MG63 (cell line): ENCODE data around the gene STMN3. TPM values are rescaled to one million over a fixed set of nuclear protein-coding genes. Genes with fewer than 3 reads are reported as not detected.
"Not testable (repeated sequence)": the region's sequence is repeated elsewhere in the genome, so short reads cannot be mapped to it uniquely, and the experiment has no call there.

ENCODE experiments used
- DNase-seq: peaks from one replicate; pipeline ENCODE4 v3.0.0-alpha.2; 2020
- H3K27me3 ChIP-seq: fragments of 250-450 bp; sonication (Bioruptor Pico); 2 replicates; pipeline ENCODE4 v1.5.1; 2020; ENCODE audit warnings: mild to moderate bottlenecking, moderate library complexity
- H3K36me3 ChIP-seq: fragments of 250-450 bp; sonication (Bioruptor Pico); 2 replicates; pipeline ENCODE4 v1.5.1; 2020; ENCODE audit warnings: mild to moderate bottlenecking, moderate library complexity
- H3K4me3 ChIP-seq: fragments of 250-450 bp; sonication (Bioruptor Pico); 2 replicates; pipeline ENCODE4 v1.5.1; 2020; ENCODE audit warnings: mild to moderate bottlenecking, moderate library complexity
- H3K9me3 ChIP-seq: fragments of 250-450 bp; sonication (Bioruptor Pico); 2 replicates; pipeline ENCODE4 v1.5.1; 2020; ENCODE audit warnings: mild to moderate bottlenecking, moderate library complexity
- total RNA-seq: library from RNA; depleted of rRNA; stranded (reverse); fragments of >200 nt; shearing (Covaris generic); gene quantifications from 2 replicates; pipeline ENCODE4 v1.2.3, GENCODE V29; 2014; ENCODE audit warnings: low replicate concordance

STMN3 gene
- total RNA-seq, 1 experiment from 2014 or later, result 98.0 TPM

DNA sequence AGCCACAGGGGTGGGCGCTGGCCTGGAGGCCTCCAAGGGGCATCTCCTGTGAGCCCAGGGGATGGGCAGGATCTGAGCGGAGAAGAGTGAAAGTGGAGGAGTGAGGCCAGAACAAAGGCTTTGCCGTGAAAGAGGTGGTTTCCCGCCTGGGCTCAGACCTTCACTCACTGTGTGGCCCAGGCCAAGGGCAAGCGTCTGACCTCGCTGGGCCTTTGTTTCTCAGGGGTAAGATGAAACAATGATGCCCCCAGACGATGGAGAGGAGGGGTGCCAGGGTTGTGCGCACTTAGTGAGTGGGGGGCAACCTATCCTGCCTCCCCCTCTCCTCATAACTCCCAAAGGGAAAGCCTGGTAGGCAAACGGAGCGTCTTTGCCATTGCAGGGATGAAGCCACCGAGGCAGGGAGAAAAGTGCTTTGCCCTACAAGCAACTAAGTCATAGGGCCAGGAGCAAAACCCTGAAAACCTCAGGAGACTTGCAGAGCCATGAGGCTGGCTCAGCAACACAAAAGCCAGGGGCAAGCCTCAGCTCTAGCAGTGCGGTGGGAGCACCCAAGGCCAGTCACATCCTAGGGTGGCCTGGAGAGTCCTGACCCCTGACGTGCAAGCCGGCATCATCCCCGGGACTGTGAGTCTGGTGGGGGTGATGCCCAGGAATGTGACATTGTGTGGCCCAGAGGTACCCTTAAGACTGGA, 897 bp upstream of the STMN3 start:
- Histone ChIP-seq H3K9me3 (no peaks in the 10 kb centered on the region), H3K36me3 (peaks cover 3% of the 10 kb centered on the region), H3K27me3 (no peaks in the 10 kb centered on the region), H3K4me3 (peak overlapping the region; percentile 67)
- DNase-seq, result no peak

DNA sequence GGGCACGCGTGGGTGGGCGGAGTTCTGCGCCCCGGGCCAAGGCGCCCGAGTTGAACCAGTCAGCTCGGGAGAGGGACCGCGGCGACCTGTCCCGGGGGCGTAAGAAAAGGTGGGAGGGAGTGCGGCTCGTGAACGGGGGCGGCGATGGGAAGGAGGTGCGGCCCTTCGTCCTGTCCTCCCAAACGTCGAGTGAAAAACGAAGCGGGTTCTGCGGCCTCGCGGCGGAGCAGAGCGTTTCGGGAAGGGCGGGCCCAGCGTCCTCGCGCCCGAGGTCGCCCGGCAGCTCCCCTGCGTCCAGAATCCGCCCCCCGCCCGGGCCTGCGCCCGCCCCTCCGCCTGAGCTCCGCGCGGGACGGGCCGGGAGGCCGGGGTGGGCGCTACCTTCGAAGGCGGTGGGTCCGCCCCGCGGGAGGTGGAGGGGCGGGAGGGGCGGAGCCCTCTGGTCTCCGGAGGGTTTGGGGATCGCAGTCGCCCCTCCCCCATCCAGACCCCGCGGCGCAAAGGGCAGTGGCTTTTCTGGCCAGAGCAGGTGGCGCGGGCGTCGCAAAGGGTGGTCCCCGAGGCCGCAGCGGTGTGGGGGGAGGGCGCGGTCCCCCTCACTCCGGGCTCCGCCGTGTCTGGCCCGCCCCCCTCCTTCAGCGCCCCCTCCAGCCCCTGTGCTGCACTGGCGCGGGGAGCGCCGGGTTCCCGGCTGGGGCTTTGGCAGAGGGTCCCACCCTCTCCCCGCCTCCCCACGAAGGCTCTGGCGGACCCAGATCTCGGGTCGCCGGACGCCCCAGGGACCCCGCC, 838 bp downstream of the STMN3 start:
- H3K9me3 ChIP-seq, result no peaks in the 10 kb centered on the region
- DNase-seq, result peak; percentile 74

DNA sequence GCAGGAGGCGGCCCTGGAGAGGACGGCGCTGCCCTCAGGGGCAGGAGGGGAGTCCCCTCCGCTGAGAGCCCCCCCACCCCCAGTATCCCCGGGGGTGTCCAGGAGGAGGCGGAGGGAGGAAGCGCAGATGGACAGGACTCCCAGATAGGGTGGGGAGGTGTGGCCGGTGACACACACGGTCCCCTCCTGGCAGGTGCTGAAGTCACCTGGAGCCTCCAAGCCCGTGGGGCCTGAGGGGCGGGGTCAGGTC, 1.4 kb downstream of the STMN3 start:
- Histone ChIP-seq H3K4me3 (peak overlapping the region; percentile 67), H3K9me3 (no peaks in the 10 kb centered on the region), H3K36me3 (no peaks in the 10 kb centered on the region), H3K27me3 (no peaks in the 10 kb centered on the region)
- no peak for DNase-seq

More for the DNA sequence above, 838 bp downstream of the STMN3 start:
- Histone ChIP-seq H3K36me3 (no peaks in the 10 kb centered on the region), H3K27me3 (no peaks in the 10 kb centered on the region), H3K4me3 (peak overlapping the region; percentile 67)

DNA sequence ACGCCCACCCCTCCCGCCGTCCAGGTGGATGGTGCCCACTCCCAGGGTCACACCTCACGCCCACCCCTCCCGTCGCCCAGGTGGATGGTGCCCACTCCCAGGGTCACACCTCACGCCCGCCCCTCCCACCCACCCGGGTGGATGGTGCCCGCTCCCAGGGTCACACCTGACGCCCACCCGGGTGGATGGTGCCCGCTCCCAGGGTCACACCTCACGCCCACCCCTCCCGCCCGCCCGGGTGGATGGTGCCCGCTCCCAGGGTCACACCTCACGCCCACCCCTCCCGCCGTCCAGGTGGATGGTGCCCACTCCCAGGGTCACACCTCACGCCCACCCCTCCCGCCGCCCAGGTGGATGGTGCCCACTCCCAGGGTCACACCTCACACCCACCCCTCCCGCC, 2.7 kb downstream of the STMN3 start:
- not testable (repeated sequence) for H3K27me3 ChIP-seq, DNase-seq, H3K4me3 ChIP-seq, H3K9me3 ChIP-seq, H3K36me3 ChIP-seq

DNA sequence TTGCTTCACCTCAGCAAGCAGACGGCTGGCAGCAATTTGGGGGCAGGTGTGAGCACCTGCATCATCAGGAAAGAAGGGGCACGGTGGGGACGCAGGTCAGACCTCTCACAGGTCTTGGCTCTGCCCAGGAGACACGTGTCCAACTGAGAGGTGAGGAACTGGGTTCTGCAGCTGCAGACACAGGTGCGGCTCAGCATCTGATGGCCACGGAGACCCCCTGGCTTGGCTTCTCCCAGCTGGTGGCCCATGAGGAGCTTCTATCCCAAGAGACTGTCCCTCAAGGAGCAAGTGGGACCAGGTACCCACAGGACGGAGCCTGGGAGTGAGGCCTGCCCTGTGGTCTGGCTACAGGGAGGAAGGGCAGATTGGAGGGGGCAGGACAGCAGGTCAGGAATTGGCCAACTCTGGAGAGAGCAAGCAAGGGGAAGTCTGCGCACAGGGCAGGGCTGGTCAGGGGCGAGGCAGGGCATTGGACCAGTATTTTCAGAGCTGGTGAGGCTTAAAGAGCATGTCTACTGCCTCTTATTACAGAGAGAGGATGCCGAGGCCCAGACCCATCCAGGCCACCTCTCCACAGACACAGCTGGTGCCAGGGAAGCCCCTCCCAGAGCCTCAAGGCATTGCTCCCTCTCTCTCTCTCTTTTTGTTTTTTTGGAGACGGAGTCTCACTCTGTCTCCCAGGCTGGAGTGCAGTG, 4.2 kb downstream of the STMN3 start:
- H3K4me3 ChIP-seq, result no peak overlapping the region
- DNase-seq, result no peak
- H3K27me3 ChIP-seq, result no peaks in the 10 kb centered on the region
- H3K36me3 ChIP-seq, result no peaks in the 10 kb centered on the region
- H3K9me3 ChIP-seq, result no peaks in the 10 kb centered on the region

DNA sequence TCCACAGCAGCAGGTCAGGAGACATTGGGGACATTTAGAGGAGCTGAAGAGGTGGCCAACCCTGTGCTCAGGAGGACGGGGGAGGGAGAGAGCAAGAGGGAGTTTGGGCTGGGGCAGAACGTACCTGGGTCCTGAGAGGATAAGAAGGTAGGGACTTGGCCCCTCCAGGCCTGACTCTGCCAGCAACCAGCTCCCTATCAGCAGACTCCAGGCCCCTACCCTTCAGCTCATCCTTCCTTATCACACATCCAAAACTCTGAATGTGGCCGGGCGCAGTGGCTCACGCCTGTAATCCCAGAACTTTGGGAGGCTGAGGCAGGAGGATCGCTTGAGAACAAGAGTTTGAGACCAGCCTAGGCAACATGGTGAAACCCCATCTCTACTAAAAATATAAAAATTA, 5.0 kb downstream of the STMN3 start:
- Histone ChIP-seq H3K27me3 (no peaks in the 10 kb centered on the region), H3K4me3 (no peak overlapping the region)
- no peak for DNase-seq

DNA sequence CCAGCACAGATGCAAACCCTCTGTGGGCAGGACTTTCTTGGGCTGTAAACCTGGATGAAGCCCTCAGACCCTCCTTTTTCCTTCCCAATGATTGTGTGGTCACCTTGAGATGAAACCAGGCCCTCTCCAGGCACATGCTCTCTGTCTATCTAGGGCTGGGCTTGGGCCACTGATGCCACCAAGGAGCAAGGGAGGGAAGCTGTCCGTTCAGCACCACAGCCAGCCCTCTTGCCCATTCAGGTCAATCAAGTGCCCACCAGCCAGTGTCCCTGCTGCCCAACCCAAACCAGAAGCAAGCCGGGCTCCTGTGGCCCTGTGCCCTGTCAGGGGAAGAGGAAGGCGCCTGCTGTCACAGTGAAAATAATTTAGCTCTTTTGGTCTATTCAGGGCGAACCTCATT, 8.0 kb downstream of the STMN3 start:
- Histone ChIP-seq H3K9me3 (no peaks in the 10 kb centered on the region), H3K4me3 (no peak overlapping the region), H3K36me3 (peaks cover 3% of the 10 kb centered on the region; the same call in 1 of the 2 replicates), H3K27me3 (no peaks in the 10 kb centered on the region)
- no peak for DNase-seq

More for the DNA sequence above, 5.0 kb downstream of the STMN3 start:
- no peaks in the 10 kb centered on the region for H3K9me3 ChIP-seq
- H3K36me3 ChIP-seq, result no peaks in the 10 kb centered on the region

DNA sequence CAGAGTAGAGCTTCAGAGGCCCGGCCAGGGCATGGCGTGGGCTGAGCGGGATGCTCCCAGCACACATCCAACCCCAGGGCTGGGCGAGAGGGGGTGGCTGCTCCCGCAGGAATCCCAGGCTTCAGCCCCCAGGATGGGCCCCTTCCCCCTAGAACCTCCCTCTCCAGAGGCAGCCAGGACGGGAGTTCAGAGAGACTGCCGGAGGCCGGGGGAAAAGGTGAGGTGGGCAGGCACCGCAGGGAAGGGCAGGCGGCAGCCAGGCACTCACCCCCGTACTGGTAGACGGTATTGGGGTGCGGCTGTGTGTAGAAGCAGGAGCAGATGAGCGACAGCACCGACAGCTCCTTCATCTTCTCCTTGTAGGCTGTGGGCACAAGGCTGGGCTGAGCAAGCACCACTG, 9.3 kb downstream of the STMN3 start:
- no peak for DNase-seq
- Histone ChIP-seq H3K36me3 (peaks cover 3% of the 10 kb centered on the region; the same call in 1 of the 2 replicates), H3K9me3 (no peaks in the 10 kb centered on the region), H3K4me3 (no peak overlapping the region), H3K27me3 (no peaks in the 10 kb centered on the region)

DNA sequence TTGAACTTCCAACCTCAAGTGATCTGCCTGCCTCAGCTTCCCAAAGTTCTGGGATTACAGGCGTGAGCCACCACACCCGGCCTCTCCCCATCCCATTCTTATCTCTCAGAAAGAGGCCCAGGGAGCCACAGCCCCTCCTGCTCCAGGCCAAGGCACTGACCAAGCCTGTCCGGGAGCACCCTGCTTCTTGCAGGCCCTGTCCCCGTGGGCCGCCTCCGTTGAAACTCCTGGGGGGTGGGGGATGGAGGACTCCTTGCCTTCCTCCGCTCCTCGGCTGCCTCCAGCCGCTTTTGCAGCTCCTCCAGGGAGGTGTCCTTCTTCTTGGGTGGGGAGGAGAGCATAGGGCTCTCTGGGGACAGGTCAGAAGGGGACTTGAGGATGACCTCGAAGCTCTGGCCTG, 9.7 kb downstream of the STMN3 start:
- Histone ChIP-seq H3K4me3 (no peak overlapping the region), H3K27me3 (no peaks in the 10 kb centered on the region), H3K36me3 (peaks cover 3% of the 10 kb centered on the region; the same call in 1 of the 2 replicates), H3K9me3 (no peaks in the 10 kb centered on the region)
- DNase-seq, result no peak

DNA sequence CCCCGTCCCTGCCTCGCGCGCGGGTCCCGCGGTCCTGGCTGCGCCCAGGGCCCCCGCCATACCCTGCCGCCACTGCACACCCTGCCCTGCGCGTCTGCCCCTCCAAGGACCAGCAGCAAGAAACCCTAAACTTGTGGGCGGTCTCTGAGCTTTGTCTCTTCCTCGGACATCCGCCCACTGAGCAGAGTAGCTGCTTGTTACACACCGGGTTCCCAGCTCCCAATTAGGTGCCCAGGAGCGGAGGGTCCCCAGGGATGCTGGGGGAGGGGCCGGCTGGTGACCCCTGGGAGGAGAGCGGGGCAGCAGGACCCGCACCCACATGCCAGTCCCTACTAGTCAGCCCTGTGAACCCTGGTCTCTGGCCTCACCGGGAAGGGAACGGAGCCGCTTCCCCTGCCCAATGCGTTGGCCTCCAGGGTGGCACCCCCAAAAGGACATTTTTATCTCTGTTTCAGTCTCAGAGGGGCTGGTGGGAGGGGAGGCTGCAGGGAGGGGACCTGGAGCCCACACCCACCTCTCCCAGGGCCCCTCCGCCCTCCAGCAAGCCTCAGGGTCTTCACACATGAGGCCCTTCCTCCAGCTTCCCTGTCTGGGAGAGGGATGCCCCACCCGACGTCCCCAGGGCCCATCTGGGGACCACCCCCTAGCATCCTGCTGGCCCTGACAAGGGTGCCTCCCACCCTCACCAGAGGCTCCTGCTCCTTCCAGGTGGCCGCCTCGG, 10.5 kb downstream of the STMN3 start:
- H3K9me3 ChIP-seq, result no peaks in the 10 kb centered on the region
- no peaks in the 10 kb centered on the region for H3K27me3 ChIP-seq
- no peak for DNase-seq
- H3K36me3 ChIP-seq, result peaks cover 3% of the 10 kb centered on the region; the same call in 1 of the 2 replicates
- H3K4me3 ChIP-seq, result no peak overlapping the region

DNA sequence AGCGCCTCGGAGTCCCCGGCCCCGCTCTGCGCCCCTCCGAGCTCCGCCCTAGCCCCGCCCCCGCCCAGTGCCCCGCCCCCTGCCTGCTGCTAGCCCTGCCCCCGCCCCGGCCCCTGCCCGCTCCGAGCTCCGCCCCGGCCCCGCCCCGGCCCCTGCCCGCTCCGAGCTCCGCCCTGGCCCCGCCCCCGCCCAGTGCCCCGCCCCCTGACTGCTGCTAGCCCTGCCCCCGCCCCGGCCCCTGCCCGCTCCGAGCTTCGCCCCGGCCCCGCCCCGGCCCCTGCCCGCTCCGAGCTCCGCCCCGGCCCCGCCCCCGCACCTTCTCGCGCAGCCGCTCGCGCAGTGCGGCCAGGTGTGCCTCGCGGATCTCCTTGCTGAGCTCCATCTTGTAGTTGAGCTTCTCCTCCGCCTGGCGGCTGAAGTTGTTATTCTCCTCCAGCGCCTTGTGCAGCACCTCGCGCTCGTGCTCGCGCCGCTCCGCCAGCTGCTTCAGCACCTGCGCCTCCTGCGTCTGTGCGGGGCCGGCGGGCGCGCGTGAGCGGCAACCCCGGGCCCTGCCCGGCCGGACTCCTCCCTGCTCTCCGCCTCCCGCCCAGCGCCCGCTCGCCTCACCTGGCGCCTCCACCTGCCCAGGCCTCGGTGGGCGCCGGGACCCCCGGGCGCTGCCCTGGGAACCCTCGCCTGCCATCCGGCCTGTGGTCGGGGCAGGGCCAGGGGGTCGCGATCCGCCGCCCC, 11.3 kb downstream of the STMN3 start:
- no peaks in the 10 kb centered on the region for H3K27me3 ChIP-seq
- H3K4me3 ChIP-seq, result no peak overlapping the region
- DNase-seq, result no peak
- H3K9me3 ChIP-seq, result no peaks in the 10 kb centered on the region
- peaks cover 3% of the 10 kb centered on the region; the same call in 1 of the 2 replicates for H3K36me3 ChIP-seq

DNA sequence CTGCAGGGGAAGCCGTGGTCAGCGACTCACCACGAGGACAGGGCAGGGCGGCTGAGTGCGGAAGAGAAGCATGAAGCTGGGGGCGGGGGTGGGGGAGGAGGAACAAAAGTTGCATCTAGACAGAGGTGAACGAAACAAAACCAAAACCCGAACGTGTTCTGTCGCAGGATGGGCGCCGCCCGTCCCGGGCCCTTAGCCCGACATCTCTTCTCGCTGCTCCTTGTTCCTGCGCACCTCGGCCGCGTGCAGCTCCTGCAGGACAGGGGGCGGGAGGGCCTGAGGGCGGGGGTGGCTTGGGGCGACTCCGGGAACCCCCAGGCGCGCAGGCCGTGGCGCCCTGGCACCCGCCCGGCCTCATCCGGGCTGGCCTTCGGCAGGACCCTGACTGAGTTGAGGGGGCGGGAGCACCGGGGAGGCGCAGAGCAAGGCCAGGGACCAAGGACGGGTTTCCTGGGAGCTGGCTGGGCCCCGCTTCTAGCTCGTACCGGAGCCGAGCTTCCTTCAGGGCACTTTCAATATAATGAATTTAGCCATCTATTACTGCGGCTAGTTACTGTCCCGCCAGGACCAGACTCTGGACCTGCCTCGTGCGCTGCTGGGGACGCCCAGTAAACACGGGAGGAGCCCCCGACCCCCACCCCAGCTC, 12.0 kb downstream of the STMN3 start:
- H3K4me3 ChIP-seq, result no peak overlapping the region
- H3K9me3 ChIP-seq, result no peaks in the 10 kb centered on the region
- H3K36me3 ChIP-seq, result peaks cover 3% of the 10 kb centered on the region; the same call in 1 of the 2 replicates
- no peaks in the 10 kb centered on the region for H3K27me3 ChIP-seq
- DNase-seq, result no peak

DNA sequence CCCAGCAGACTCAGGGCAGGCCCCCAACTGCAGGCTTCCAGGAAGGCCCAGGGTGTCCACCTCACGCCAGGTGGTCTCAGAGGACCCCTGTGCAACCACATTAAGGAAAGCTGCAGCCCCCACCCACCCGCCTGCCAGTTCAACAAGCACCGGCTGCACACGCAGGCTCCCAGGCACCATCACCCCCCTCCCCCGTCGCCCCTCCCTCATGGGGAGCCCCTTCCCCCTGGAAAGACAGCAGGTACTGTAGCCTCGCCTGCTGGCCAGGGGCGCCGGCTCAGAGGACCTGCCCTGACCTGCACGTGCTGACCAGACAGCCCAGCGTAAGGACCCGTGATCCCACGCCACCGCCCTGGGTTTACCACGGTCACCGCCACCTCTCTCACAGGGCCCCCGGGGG, 12.5 kb downstream of the STMN3 start:
- H3K4me3 ChIP-seq, H3K36me3 ChIP-seq, H3K27me3 ChIP-seq, H3K9me3 ChIP-seq, DNase-seq: not testable (repeated sequence)

DNA sequence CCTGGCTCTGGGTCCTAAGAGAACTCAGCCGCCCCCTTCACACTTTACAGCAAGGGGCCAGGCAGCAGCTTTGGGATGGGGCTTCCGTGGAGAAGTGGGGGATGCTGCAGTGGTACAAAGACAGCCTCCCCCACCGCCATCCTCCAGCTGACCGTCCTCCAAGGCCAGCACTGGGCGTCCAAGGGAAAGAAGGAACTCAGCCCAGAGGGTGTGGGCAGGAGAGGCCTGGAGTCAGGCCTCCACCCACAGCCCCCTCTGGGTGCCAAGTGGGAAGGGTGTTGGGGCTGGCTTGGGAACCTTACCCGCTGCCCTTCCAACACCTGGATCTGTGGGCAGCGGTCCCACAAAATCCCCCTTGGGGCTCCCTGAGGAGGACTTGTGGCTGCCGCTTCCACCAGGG, 13.1 kb downstream of the STMN3 start:
- no peaks in the 10 kb centered on the region for H3K27me3 ChIP-seq
- no peak overlapping the region for H3K4me3 ChIP-seq
- DNase-seq, result no peak
- no peaks in the 10 kb centered on the region for H3K9me3 ChIP-seq
- H3K36me3 ChIP-seq, result peaks cover 3% of the 10 kb centered on the region; the same call in 1 of the 2 replicates

DNA sequence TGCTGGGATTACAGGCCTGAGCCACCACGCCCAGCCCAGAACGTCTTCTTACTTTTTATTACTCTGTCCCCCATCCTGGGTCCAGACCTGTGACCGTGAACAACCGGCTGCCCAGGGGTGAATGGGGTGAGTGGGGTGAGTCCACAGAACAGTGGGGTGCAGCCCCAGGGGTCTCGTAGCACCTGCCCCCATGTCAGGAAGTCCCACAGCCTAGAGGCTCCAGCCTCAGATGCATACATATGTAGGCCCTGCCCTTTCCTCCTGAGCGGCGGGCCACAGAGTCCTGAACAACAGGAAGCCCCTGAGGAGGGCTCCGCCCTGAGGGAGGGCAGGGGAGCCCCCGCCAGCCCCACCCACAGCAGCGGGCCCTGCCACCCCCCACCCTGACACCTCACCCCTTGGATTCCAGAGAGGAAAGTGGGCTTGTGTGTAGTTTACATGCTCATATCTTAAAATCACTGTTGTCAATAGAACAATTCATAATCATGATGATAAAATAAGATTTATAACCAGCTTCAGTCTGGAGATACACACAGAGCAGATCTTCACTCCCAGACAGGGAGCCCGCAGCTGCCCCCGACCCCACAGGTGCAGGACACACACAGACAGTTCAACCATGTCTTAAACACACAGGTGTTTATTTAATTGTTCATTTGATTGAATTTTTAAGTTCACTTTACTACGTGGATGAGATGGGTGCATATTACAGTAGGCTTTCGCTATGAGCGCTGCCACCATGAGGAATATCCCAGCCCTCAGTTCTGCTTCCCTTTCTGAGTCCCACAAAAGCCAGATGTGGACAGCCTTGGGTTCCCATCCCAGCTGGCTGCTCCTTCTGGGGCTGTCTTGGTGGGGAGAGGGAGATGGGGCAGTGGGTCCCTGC, 13.9 kb downstream of the STMN3 start:
- Histone ChIP-seq H3K27me3 (no peaks in the 10 kb centered on the region), H3K9me3 (no peaks in the 10 kb centered on the region), H3K4me3 (no peak overlapping the region), H3K36me3 (peaks cover 3% of the 10 kb centered on the region; the same call in 1 of the 2 replicates)
- DNase-seq, result no peak
